ENCODE measurements around the gene PSTPIP1.

- TF ChIP-seq CTCF (IDR thresholded peaks at IDR 0.05): no peak
- no peak for TF ChIP-seq ATF2 (CRISPR knock-in tag; IDR thresholded peaks at IDR 0.05; ENCODE audit: borderline replicate concordance, low read depth)
- TF ChIP-seq NR1H2 (CRISPR knock-in tag; IDR thresholded peaks at IDR 0.05): no peak
- no peak for TF ChIP-seq CREB1 (CRISPR knock-in tag; IDR thresholded peaks at IDR 0.05)
- no peak for TF ChIP-seq E2F4 (CRISPR knock-in tag; IDR thresholded peaks at IDR 0.05; ENCODE audit: borderline replicate concordance, low read depth)
- TF ChIP-seq ATF1 (CRISPR knock-in tag; IDR thresholded peaks at IDR 0.05): no peak
- TF ChIP-seq, protein P1, sequence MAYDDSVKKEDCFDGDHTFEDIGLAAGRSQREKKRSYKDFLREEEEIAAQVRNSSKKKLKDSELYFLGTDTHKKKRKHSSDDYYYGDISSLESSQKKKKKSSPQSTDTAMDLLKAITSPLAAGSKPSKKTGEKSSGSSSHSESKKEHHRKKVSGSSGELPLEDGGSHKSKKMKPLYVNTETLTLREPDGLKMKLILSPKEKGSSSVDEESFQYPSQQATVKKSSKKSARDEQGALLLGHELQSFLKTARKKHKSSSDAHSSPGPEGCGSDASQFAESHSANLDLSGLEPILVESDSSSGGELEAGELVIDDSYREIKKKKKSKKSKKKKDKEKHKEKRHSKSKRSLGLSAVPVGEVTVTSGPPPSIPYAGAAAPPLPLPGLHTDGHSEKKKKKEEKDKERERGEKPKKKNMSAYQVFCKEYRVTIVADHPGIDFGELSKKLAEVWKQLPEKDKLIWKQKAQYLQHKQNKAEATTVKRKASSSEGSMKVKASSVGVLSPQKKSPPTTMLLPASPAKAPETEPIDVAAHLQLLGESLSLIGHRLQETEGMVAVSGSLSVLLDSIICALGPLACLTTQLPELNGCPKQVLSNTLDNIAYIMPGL (CRISPR knock-in tag; IDR thresholded peaks at IDR 0.05): no peak
- TF ChIP-seq USF1 (CRISPR knock-in tag; IDR thresholded peaks at IDR 0.05): no peak
- TF ChIP-seq FOXJ3 (CRISPR knock-in tag; IDR thresholded peaks at IDR 0.05; ENCODE audit: borderline replicate concordance): no peak
- no peak for TF ChIP-seq ESRRA (CRISPR knock-in tag; IDR thresholded peaks at IDR 0.05; ENCODE audit: borderline replicate concordance)
- TF ChIP-seq ZNF219 (CRISPR knock-in tag; IDR thresholded peaks at IDR 0.05; ENCODE audit: borderline replicate concordance): no peak
- TF ChIP-seq ZNF532 (CRISPR knock-in tag; IDR thresholded peaks at IDR 0.05; ENCODE audit: borderline replicate concordance): no peak
- no peak for TF ChIP-seq ZBTB43 (CRISPR knock-in tag; IDR thresholded peaks at IDR 0.05)
- TF ChIP-seq SP1 (CRISPR knock-in tag; conservative IDR thresholded peaks at IDR 0.05): no peak
These were observed 26.6 kb upstream of the PSTPIP1 start for GRCh38 chr15:76968306-76968705.

Measured in WTC11 (cell line).